Hematopoietic multipotent progenitor cell (in vitro differentiated cells): ENCODE measurements around the gene CCL17. TPM values are rescaled to one million over a fixed set of nuclear protein-coding genes. Genes with fewer than 3 reads are reported as not detected.
"Not testable (repeated sequence)": the region's sequence is repeated elsewhere in the genome, so short reads cannot be mapped to it uniquely, and the experiment has no call there.

ENCODE experiments used
- DNase-seq, 3 donors: peaks; one replicate each; pipeline ENCODE4 v3.0.0-alpha.2; 2011 to 2015; ENCODE audit warnings: low read depth in 2 of 3, low spot score in 2 of 3
- total RNA-seq: library from RNA; depleted of rRNA; stranded (reverse); fragments of >200 nt; gene quantifications from one replicate; pipeline ENCODE4 v1.2.3, GENCODE V29; 2012

Gene CCL17
- not detected for total RNA-seq

GRCh38 chr16:57403965-57404817 lies at the start of gene CCL17:
CCL17 (plus strand) TSS chr16:57404767; CDS start chr16:57413933, 9,166 bp downstream.
- no peak for DNase-seq

DNA sequence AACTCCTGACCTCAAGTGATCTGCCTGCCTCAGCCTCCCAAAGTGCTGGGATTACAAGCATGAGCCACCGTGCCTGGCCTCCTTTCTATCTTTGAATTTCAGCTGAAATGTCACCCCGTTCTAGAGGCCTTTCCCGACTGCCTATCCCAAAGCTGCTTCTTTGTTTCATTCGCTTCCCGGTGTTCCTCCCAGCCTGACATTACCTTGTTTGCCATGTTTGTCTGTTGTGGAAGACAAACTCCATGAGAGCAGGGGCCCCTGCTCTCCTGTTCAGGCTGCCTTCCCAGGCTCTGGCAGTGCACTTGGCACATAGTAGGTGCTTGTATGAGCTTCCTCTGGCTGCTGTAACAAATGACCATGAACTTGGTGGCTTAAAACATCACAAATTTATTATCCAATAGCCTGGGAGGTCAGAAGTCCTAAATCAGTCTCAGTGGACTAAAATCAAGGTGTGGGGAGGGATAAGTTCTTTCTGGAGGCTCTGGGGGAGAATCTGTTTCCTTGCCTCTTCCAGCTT lies 48.6 kb upstream of the CCL17 start:
- no peak for DNase-seq

GRCh38 chr16:57356547-57356946 lies 48.0 kb upstream of the CCL17 start:
- no peak for DNase-seq

DNA sequence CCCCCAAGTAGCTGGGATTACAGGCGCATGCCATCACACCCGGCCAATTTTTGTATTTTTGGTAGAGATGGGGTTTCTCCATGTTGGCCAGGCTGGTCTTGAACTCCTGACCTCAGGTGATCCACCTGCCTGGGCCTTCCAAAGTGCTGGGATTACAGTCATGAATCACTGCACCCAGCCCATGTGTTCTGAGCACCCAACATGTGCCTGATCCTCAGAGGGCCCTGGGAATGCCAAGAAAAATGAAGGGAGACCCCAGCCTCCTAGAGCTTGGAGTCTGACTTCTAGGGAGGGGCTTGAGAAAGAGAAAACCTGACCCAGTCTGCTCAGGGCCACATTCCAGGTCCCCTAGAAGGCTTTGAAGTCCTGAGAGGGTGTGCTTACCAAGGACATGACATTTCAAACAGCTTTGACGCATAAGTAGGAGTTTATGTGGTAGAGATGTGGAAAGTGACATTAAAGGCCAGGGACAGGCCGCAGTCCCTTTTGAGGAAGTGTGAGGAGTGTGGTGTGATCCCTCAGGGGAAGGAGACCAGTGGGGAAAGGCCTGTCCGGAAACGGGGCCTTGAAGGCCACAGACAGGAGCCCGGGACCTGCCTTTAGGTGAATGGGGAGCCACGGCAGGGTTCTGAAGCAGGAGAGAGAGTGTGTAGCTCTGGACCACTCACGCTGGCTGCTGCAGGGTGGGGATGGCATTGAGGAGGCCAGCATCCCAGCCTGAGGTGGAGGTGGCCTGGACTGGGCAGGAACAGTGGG lies 47.1 kb upstream of the CCL17 start:
- DNase-seq, result no peak

GRCh38 chr16:57358086-57358420 lies 46.5 kb upstream of the CCL17 start:
- DNase-seq, result no peak

DNA sequence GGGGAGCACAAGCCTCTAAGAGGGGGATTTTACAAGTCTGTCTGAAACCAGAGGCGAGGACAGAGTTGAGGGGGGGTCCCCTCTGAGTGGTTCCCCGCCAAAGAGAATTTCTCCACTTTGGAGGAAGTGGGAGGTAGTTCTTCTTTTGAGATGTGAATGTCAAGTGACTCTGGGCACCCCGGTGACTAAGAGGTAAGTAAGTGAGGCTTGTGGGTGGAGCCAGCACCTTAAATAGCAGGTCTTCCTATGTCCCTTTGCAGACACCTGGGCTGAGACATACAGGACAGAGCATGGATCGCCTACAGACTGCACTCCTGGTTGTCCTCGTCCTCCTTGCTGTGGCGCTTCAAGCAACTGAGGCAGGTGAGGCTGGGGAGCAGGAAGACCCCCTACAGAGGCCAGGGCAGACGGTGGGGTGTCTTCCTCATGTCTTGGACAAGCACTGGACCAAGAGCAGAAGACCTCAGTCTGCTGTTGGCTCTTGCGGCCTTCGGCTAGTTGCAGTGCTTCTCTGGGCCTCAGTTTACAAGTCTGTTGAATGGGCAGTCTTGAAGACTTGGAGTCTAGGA lies 46.0 kb upstream of the CCL17 start, which contains the start of gene CCL22:
Gene CCL22 (plus strand): TSS at position 257 of the 569 bp plus-strand sequence. CDS start 34 bp downstream, at position 291.
- no peak for DNase-seq

DNA sequence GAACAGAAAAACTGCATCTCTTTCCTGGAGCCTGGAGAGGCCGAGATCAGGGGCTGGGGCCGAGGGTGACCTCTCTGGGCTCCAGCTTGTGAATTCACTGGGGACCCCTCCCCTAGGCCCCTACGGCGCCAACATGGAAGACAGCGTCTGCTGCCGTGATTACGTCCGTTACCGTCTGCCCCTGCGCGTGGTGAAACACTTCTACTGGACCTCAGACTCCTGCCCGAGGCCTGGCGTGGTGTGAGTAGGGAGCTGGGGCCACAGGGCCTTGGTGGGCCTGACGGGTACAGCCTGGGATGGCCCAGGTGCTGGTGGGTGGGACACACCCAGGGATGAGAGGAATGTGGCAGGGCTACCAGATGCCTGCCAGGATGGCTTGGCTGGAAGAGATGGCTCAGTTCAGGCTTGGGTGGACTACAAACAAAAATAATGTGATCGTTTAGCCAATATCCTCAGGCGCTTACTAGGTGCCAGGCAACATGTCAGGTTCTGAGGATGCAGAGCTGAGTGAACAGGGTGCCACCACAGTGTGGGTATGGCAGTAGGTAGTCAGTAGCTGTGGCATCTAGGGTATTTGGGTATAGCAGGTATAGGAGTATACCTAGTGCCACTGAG lies 44.1 kb upstream of the CCL17 start:
- DNase-seq, result no peak

- no peak for DNase-seq
Observed at GRCh38 chr16:57361404-57361803, 43.2 kb upstream of the CCL17 start.

GRCh38 chr16:57364143-57364542 lies 40.4 kb upstream of the CCL17 start:
- no peak for DNase-seq

DNA sequence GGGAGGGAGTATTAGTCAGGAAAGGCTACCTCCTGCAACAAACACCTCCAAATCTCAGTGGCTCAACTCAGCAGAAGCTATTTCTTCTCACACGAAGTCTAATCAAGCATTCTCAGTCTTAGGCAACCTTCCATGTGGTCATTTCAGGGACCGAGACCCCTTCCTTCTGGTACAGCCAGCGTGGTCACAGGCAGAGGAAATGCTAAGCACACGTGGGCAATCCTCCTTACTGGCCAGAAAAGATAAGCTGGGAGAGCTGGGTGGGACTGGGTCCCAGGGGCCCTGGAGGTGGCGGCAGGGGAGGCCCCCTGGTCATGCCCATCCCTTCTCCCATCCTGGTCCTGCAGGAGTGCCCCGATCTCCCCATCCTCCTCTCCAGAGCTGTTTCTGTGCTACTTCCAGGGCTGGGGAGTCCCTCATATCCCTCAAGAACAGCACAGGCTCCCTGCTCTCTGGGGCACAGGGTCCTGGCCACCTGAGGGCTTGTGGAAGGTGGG lies 38.0 kb upstream of the CCL17 start:
- DNase-seq, result no peak

DNA sequence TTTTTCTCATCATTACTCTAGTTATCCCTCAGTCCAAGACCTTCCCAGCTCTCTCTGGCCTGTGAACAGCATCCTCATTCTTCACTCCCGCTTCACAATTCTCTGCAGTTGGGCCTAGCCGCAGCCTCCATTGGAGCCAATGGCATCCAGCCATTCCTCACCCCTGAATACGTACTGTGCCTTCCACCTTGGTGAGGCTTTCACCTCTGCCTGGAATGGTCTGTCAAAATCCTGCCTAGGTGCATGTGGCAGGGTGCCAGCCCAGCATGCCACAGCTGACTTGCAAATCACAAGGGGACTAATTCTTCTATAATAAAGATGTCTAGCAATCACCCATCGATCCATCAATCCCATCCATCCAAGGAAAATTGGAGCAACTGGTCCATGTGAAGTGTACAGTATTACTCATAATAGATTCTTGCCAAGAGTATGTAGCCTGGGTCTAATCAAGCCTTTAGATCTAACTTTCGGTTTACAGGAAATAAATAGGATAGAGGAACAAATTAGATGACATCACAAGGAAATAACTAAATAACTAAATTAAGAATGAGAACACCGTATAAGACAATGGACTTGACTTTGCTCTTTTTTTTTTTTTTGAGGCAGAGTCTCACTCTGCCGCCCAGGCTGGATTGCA lies 37.3 kb upstream of the CCL17 start:
- no peak for DNase-seq

DNA sequence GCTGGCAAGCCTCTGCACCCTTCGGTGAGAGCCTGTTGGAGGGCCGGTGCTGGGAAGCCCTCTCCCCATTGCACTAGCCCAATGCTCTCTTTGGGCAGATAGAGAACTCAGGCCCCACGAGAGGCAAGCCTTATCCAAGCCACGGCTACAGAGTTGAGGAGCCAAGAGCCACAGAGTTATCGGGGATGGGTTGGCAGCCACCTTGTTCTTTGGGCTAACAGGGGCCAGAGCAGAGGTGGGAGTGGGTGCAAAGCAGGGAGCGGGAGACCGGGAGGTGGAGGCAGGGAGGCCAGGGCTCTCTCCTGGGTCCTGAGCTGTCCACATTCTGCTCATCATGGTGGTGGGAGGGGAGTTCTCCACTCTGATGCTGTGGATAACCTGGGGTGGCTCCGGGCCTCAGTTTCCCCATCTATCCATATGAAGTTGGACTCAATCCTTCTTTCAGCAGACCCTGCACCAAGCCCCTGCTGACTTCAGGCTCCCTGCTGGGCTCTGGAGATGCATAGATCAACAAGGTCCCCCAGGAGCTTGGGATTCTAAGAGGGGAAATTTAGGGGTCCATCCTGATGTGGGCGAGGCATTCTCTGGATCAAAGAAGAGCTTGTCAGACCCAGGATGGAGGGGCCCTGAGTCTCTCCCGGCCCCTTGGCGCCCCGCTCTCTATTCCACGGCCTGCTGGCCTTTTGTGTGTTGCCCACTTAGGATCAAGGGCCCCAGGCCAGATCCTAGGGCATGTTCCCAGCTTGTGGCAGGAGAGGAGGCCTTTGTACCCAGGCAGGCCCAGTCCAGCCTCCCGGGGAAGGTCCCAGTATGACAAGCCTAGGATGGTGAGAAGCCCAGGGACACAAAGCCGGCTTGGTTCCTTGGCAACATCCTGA lies 32.8 kb upstream of the CCL17 start:
- DNase-seq, result no peak

DNA sequence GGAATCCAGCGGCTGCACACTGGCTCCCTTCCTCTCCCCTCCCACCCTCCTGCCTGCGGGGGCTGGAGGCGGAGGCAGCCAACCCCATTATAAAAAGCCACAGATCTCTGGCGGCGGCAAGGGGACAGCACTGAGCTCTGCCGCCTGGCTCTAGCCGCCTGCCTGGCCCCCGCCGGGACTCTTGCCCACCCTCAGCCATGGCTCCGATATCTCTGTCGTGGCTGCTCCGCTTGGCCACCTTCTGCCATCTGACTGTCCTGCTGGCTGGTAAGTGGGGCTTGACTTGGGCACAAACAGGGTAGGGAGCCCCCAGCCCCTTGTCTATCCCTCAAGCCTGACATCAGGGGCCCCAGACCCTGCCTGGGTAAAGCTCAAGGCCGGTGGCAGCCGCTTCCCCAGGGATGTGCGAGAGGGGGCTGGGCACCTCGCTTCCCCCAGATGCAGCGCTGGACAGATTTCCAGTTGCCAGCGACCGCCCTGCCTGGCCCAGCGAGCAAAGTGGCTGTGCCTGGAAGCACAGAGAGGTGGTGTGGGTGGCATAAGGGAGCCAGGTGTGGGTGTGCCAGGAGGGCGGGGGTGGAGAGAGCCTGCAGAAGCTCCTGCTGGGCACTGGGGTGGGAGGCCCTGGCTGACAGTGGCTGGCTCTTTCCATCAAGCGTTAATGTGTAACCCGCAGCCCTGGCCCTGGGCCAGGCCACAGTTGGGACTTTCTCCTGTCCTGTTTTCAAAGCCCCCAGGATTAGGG lies 32.0 kb upstream of the CCL17 start, which contains the start of gene CX3CL1:
Gene CX3CL1 (plus strand): TSS at position 119 of the 745 bp plus-strand sequence. CDS start 79 bp downstream, at position 198.
- DNase-seq, result no peak

DNA sequence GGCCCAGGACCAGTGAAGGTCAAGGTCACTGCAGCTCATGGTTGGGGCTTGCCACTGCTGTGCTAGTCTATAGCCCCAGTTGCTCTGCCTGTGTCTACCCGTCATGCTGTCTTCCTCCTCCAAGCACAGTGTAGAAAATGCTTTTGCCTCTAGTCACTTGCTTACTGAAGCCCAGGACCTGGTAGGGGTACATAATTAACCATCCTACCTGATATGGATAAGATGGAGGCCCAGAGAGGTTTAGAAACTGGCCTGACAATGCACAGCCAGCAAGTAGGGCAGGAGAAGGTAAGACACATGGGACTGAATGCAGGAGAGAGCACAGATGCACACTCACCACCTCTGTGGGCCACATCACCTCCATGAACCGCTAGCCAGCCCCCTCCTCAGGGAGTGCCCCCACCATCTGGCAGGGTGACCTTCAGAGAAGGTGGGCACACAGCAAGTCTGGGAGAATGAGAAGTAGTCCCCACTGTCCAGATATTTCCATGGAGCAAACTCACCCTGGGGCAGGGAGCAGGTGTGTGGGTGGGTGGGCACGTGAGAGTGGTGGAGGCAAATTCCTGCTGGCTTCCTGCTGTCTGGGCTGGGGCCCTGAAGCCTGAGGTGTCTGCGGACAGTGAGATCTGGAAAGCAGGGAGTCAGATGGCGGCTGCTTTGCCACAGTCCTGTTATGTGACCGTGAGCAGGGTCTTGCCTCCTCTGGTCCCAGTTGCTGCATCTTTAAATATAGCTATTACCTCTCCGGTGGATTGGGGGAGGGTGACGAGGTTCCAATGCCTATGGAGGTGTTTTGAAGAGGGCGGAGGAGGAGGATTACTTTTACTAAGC lies 31.2 kb upstream of the CCL17 start:
- no peak for DNase-seq

DNA sequence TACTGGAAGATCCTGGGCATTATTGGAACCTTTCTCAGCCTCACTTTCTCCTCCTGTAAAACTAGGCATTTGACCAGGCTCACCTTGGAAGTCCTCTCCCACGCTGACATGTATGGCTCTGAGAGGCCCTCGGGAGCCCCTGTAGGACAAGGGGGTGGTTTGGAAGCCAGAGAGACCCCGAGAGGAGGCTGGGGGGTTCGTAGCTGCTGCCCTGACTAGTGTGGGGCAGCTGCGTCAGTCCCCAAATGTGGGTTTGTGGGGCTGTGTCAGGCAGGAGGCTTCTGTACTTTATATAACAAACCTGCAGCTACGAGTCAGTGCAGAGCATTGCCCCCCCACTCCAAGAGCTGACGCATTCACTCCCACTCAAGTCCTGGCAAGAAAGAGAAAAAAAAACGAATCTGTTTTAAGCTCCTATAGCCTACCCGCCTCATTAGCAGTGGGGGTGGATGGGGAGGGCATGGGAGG lies 30.5 kb upstream of the CCL17 start:
- DNase-seq, result no peak

DNA sequence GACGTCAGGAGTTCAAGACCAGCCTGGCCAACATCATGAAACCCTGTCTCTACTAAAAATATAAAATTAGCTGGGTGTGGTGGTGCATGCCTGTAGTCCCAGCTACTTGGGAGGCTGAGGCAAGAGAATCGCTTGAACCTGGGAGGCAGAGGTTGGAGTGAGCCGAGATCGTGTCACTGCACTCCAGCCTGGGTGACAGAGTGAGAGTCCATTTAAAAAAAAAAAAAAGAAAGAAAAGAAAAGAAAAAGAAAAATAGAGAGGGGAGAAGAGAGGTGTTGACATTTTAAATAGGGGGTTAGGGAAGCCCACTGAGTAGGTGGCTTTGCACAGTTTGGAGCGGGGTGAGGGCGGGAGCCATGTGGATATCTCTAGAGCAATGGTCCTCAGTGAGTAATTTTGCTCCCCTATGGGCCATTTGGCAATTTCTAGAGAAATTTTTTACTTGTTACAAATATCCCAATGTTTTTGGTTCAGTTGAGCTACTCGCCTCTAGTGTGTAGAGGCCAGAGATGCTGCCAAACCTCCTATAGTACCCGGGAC lies 29.6 kb upstream of the CCL17 start:
- not testable (repeated sequence) for DNase-seq

DNA sequence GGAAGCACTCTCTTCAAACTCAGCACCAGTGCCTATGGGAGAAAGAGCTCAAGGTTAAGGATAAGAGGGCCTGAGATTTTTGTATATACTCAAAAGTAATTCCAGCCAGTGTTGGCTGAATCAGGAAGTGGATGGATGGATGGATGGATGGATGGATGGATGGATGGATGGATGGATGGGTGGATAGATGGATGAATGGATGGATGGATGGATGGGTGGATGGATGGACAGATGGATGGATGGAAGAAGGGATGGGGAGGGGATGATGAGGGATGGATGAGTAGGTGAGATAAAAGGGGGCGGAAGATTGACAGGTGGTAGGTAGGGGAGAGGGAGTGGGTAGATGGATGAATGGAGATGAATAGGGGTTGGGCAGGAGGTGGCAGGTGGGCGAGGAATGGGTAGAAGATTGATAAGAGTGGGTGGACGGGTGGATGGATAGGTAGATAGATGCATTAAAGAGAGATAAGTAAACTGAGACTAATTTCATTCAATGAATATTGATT lies 28.2 kb upstream of the CCL17 start:
- DNase-seq, result no peak
